Stimulated activated CD8-positive, alpha-beta memory T cell treated with anti-CD3 and anti-CD28 coated beads, Interleukin-2, amount 100 ng/mL, for 48 hours (primary cell): ENCODE results near the gene MAPK9.
"Not testable (repeated sequence)": the region's sequence is repeated elsewhere in the genome, so short reads cannot be mapped to it uniquely, and the experiment has no call there.

Source experiments
- DNase-seq, 2 donors: peaks; one replicate each; pipeline ENCODE4 v3.0.0-alpha.2; 2020; ENCODE audit warnings: low read depth in 2 of 2

Gene MAPK9

GRCh38 chr5:180326989-180327565 is 35.2 kb upstream of the MAPK9 start:
- DNase-seq, result no peak

GRCh38 chr5:180324601-180324950 is 32.7 kb upstream of the MAPK9 start:
- no peak for DNase-seq

GRCh38 chr5:180323941-180324600 is 32.2 kb upstream of the MAPK9 start:
- DNase-seq, result no peak

- DNase-seq, result no peak
These were observed 31.3 kb upstream of the MAPK9 start for GRCh38 chr5:180323160-180323559.

GRCh38 chr5:180318456-180319089 is 26.7 kb upstream of the MAPK9 start:
- no peak for DNase-seq

GRCh38 chr5:180316586-180316985 is 24.7 kb upstream of the MAPK9 start:
- DNase-seq, result no peak

GRCh38 chr5:180315762-180316212 is 23.9 kb upstream of the MAPK9 start:
- DNase-seq, result peak; percentile 47 to 69

- DNase-seq, result peak; percentile 12 to 76
These were observed 22.0 kb upstream of the MAPK9 start for GRCh38 chr5:180313677-180314505.

DNA sequence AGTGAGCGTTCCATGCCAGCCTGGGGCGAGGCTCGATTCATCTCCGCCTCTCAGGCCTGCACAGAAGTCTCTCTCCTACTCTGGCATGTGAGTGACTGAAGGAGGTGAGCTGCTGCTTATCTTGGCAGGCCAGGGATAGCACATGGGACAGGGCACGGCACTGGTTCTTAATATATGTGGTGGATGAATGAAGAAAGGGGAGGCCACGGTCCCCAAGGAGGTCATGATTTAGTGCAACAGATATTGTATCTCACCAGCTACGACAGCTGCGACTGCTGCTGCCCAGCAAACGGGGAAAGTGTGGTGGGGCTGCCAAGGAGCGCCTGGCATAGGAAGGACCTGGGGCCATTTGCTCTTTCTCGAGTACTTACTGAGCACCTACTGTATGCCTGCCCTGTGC is 19.3 kb upstream of the MAPK9 start:
- no peak for DNase-seq

- no peak for DNase-seq
These were observed 14.9 kb upstream of the MAPK9 start for GRCh38 chr5:180306796-180307195.

DNA sequence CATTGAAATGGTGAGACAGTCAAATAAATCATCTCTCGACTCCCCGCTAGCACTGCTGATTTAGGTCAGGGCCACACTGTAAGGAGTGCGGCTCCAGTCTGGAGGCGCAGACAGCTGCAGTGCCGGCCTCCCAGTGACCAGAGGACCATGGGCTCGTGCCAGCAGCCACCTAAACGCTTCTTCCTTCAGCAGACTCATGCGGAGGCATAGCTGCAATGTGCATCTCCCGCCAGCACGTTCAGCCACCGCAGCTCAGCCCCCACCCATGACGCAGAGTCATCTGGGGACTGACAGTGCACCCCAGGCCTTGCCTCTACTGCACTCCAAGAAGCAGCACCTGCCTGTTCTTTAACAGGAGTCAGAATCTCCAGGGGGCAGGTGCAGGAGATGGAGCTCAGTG is 13.6 kb upstream of the MAPK9 start:
- no peak for DNase-seq

DNA sequence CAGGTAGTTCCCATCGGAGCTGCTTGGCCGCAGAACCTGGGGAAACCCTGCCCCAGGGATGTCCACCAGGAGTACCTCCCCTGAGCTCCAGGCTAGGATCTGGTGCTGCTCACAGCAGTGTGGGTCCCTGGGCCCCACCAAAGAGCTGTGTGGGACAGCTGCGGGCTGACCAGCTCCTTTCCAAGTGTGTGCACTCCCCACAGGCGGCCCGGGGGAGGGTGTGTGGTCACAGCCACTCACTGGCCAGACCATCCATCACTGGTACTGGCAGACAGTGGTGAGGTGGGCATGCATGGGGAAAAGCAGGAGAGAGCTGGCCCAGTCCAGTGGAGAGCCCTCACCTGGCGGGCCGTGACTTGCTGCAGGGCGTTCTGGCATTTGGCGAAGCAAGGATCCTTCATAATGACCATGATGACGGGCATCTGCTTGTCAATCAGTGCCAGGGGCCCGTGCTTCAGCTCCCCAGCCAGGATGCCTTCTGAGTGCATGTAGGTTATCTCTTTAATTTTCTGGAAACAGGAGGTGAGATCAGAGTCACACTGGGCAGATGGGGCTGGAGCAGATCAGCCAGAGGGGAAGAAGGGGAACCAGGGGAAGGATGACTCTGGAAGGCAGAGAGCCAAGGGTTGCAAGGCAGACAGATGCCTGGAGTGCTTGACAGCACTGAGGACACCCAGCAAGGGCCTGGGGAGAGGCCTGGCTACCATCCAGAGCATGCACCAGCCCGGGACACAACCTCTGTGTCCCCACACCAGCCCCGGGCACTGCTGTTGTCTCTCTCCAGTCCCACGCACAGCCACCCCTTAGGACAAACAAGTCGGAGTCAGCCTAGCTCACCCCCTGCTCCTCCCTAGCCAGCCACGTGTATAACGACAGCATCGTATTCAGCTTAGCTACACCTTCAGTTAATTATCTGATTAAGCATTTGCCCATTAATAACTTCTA is 12.8 kb upstream of the MAPK9 start:
- no peak for DNase-seq

DNA sequence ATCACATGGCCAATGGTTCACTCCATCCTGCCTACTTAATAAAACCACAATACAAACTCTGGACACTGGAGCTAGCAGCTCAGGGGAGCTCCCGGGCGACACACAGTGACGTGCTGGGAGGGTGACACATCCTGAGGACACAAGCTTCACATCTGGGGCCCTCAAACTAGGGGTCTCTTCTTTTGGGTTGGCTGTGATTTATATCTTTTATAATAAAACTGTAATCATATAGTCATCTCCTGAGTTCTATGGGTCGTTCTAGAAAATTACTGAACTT is 12.1 kb upstream of the MAPK9 start:
- no peak for DNase-seq

GRCh38 chr5:180303226-180304015 is 11.5 kb upstream of the MAPK9 start:
- DNase-seq, result no peak

DNA sequence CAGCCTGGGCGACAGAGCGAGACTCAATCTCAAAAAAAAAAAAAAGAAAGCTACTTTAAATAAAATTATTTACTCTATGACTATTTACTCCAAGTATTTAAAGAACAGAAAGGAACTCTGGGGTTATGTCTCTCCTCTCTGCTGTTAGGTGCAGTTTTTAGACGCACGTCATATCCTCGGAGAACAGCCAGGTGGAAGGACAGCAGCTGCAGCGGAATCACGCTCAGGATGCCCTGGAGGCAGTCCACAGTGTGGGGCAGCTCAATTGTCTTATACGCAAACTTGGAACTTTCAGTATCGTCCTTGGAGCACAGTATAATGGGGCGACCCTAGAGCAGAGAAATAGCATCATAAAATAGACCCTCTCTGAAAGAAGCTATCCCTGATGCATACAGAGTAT is 10.4 kb upstream of the MAPK9 start:
- DNase-seq, result no peak

DNA sequence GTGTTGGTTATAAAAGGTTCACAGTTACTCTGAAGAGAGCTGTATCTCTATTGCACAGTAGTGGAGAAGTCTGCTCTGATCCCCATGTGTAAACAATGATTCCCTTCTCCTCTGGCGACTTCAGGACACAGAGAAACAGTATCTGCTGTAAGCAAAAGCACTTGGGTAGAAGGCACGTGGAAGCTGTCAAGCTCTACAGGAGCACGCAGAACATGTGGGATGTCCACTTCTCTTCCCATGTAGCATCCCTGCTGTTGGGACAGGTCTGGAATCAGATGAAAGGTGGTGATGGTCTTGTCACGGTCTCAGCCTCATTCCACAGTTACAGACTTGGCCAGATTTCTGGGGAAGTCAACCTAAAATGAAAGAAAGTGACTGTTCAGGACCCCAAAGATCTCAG is 9.4 kb upstream of the MAPK9 start:
- DNase-seq, result no peak

- DNase-seq, result no peak
These were observed 7.6 kb upstream of the MAPK9 start for GRCh38 chr5:180299526-180299925.

GRCh38 chr5:180299014-180299413 is 7.1 kb upstream of the MAPK9 start:
- not testable (repeated sequence) for DNase-seq

GRCh38 chr5:180297587-180298282 is 5.9 kb upstream of the MAPK9 start:
- DNase-seq, result no peak

- no peak for DNase-seq
These were observed 4.9 kb upstream of the MAPK9 start for GRCh38 chr5:180296771-180297170.
